OCI-LY7 (cell line): ENCODE results near the gene IL32. TPM values are rescaled to one million over a fixed set of nuclear protein-coding genes. Genes with fewer than 3 reads are reported as not detected.

Experiments used
- BruUV-seq: library from RNA; stranded (reverse); fragments of 400-500 nt; replicated peaks from 2 replicates; lab custom pipeline; 2021; lab: Mats Ljungman, UMichigan
- CTCF ChIA-PET: fragments of 300-600 bp; sonication (Branson Sonifier 250); formaldehyde crosslinking; loops from one replicate; lab custom pipeline; 2022; ENCODE audit warnings: antibody characterized with exemption; ENCODE audit not compliant: unreplicated experiment; lab: Charles Lee
- POLR2A ChIA-PET: fragments of 300-600 bp; sonication (Branson Sonifier 250); formaldehyde crosslinking; loops from one replicate; lab custom pipeline; 2022; ENCODE audit warnings: antibody characterized with exemption; lab: Charles Lee
- DNase-seq: peaks from one replicate; pipeline ENCODE4 v3.0.0-alpha.2; 2015; ENCODE audit warnings: low spot score
- H2AFZ ChIP-seq: fragments of 200-600 bp; sonication (generic), shearing (Covaris generic); 2 replicates; pipeline ENCODE4 v1.6.1; 2014; ENCODE audit warnings: mild to moderate bottlenecking, antibody characterized with exemption, low read length, moderate library complexity
- H3K27ac ChIP-seq: fragments of 200-600 bp; sonication (generic); 2 replicates; pipeline ENCODE4 v1.5.1; 2014; ENCODE audit warnings: mixed run types, low read depth, mild to moderate bottlenecking, moderate library complexity, low read length, inconsistent platforms; ENCODE audit not compliant: poor library complexity, severe bottlenecking
- H3K36me3 ChIP-seq: fragments of 200-600 bp; sonication (generic); 2 replicates; pipeline ENCODE4 v1.6.1; 2014; ENCODE audit warnings: mild to moderate bottlenecking, antibody characterized with exemption, low read length, moderate library complexity, mixed read lengths; ENCODE audit not compliant: insufficient read depth
- H3K4me1 ChIP-seq: fragments of 200-600 bp; sonication (generic); 2 replicates; pipeline ENCODE4 v1.5.1; 2014; ENCODE audit warnings: mild to moderate bottlenecking, low read length; ENCODE audit not compliant: insufficient read depth, poor library complexity, severe bottlenecking
- H3K4me2 ChIP-seq: fragments of 200-600 bp; sonication (generic); 2 replicates; pipeline ENCODE4 v1.6.1; 2014; ENCODE audit warnings: mild to moderate bottlenecking, low read length
- H3K4me3 ChIP-seq: fragments of 200-600 bp; sonication (generic); 2 replicates; pipeline ENCODE4 v1.5.1; 2014; ENCODE audit warnings: mild to moderate bottlenecking, low read depth, low read length; ENCODE audit not compliant: poor library complexity, severe bottlenecking
- H3K79me2 ChIP-seq: fragments of 200-600 bp; sonication (generic); 2 replicates; pipeline ENCODE4 v1.6.1; 2016; ENCODE audit warnings: low read depth, mild to moderate bottlenecking, low read length, moderate library complexity, mixed read lengths; ENCODE audit not compliant: insufficient read depth
- H3K9me2 ChIP-seq: fragments of 200-600 bp; sonication (generic); 2 replicates; pipeline ENCODE4 v1.6.1; 2016; ENCODE audit warnings: mild to moderate bottlenecking, low read length, mixed read lengths; ENCODE audit not compliant: insufficient read depth
- H3K9me3 ChIP-seq: fragments of 200-600 bp; sonication (generic); 2 replicates; pipeline ENCODE4 v1.6.1; 2014; ENCODE audit warnings: mild to moderate bottlenecking, mixed run types, low read length, mixed read lengths
- H4K20me1 ChIP-seq: fragments of 200-600 bp; sonication (generic); 2 replicates; pipeline ENCODE4 v1.6.1; 2014; ENCODE audit warnings: mild to moderate bottlenecking, antibody characterized with exemption, low read length, moderate library complexity, mixed read lengths; ENCODE audit not compliant: insufficient read depth
- CTCF ChIP-seq: fragments of 200-600 bp; sonication (generic); conservative IDR thresholded peaks from 2 replicates; pipeline ENCODE4 v1.5.1; 2014; ENCODE audit warnings: mild to moderate bottlenecking, antibody characterized with exemption, low read length, moderate library complexity, mixed read lengths
- EZH2phosphoT487 ChIP-seq: fragments of 200-600 bp; sonication (generic); IDR thresholded peaks from 2 replicates; pipeline ENCODE4 v1.6.1; 2018; ENCODE audit warnings: low read depth, borderline replicate concordance, mild to moderate bottlenecking, mixed run types, antibody characterized with exemption, low read length, moderate library complexity, mixed read lengths
- intact Hi-C: fragments of 100-400 bp; cut with micrococcal nuclease; formaldehyde crosslinking; loops from one replicate; pipeline ENCODE4 v1.10.0; 2022; ENCODE audit not compliant: unreplicated experiment
- total RNA-seq, 2 experiments: library from RNA; depleted of rRNA in 1 of 2; stranded (reverse); fragments of >200 nt in 1 of 2; shearing (Covaris generic) in 1 of 2; gene quantifications; 2 replicates each; pipeline ENCODE4 v1.2.3, GENCODE V29; 2014 to 2022

IL32 gene
- total RNA-seq, 2 experiments from 2014 or later: not detected

DNA sequence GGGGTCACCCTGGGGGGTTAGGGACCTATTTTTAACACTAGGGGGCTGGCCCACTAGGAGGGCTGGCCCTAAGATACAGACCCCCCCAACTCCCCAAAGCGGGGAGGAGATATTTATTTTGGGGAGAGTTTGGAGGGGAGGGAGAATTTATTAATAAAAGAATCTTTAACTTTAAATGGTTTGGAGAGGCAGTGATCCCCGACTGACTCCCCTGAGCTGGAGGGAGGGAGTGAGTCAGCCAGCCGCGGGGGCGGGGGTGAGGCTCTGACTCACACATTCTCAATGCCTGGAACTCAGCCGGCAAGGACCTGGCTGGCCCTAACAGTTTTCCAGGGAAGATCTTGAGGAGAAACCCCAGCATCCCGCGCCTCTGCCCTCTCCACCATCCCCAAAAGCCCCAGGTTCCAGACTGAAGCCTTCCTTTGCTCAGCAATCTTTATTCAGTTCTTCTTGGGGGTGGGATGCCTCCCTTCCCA, 43.2 kb upstream of the IL32 start:
- H3K27ac ChIP-seq: no peak overlapping the region
- H3K9me3 ChIP-seq: no peaks in the 10 kb centered on the region
- H3K4me2 ChIP-seq: peak overlapping the region; percentile 92
- ChIA-PET CTCF (interaction anchor here (0.6 kb wide), 1 partner anchor 108 kb away, joined by 3 read pairs; no protein-coding TSS in a partner anchor), POLR2A (interaction anchor here (0.6 kb wide), 1 partner anchor 16 kb away, joined by 4 read pairs; no protein-coding TSS in a partner anchor)
- peaks cover 10% of the 10 kb centered on the region for H3K36me3 ChIP-seq
- H3K79me2 ChIP-seq: no peaks in the 10 kb centered on the region
- DNase-seq: no peak
- H3K4me3 ChIP-seq: no peak overlapping the region
- TF ChIP-seq EZH2phosphoT487: no peak
- TF ChIP-seq CTCF: no peak
- no peaks in the 10 kb centered on the region for H3K9me2 ChIP-seq
- peaks cover 39% of the 10 kb centered on the region for H3K4me1 ChIP-seq
- no TSS peak for BruUV-seq
- intact Hi-C loops: no loop called here
- no peaks in the 10 kb centered on the region for H4K20me1 ChIP-seq
- H2AFZ ChIP-seq: no peak overlapping the region

- BruUV-seq: TSS peak; percentile 94
- peaks cover 15% of the 10 kb centered on the region for H3K36me3 ChIP-seq
- ChIA-PET POLR2A (interaction anchor here (0.5 to 1.2 kb wide), 3 partner anchors 17 to 112 kb away, joined by 3 to 4 read pairs (median 4); partner anchors contain the start of gene ZNF213), CTCF (interaction anchor here (0.6 kb wide), 1 partner anchor 107 kb away, joined by 3 read pairs; no protein-coding TSS in a partner anchor)
- TF ChIP-seq EZH2phosphoT487 (no peak), CTCF (no peak)
- H3K79me2 ChIP-seq: no peaks in the 10 kb centered on the region
- no peaks in the 10 kb centered on the region for H4K20me1 ChIP-seq
- intact Hi-C loops: no loop called here
- H3K27ac ChIP-seq: peak overlapping the region; percentile 67
- no peaks in the 10 kb centered on the region for H3K9me3 ChIP-seq
- H3K4me2 ChIP-seq: peak overlapping the region; percentile 92
- DNase-seq: peak; percentile 40
- H3K4me3 ChIP-seq: peak overlapping the region; percentile 72
- H2AFZ ChIP-seq: no peak overlapping the region; the same call in 1 of the 2 replicates
- H3K4me1 ChIP-seq: peaks cover 39% of the 10 kb centered on the region
- no peaks in the 10 kb centered on the region for H3K9me2 ChIP-seq
Observed at GRCh38 chr16:3022684-3023414, 42.6 kb upstream of the IL32 start.

GRCh38 chr16:3023415-3023668, 42.1 kb upstream of the IL32 start:
- Histone ChIP-seq H3K4me3 (peak overlapping the region; percentile 72), H4K20me1 (no peaks in the 10 kb centered on the region), H3K4me1 (peaks cover 38% of the 10 kb centered on the region), H2AFZ (peak overlapping the region; percentile 61; the same call in 1 of the 2 replicates), H3K4me2 (peak overlapping the region; percentile 92), H3K27ac (peak overlapping the region; percentile 67), H3K9me2 (no peaks in the 10 kb centered on the region), H3K9me3 (no peaks in the 10 kb centered on the region), H3K36me3 (peaks cover 16% of the 10 kb centered on the region), H3K79me2 (no peaks in the 10 kb centered on the region)
- intact Hi-C loops: no loop called here
- no peak for DNase-seq
- ChIA-PET CTCF (no interaction called here), POLR2A (interaction anchor here (0.5 to 1.2 kb wide), 2 partner anchors 51 to 112 kb away, joined by 3 to 4 read pairs; partner anchors contain the start of gene ZNF213)
- BruUV-seq: no TSS peak
- TF ChIP-seq EZH2phosphoT487 (no peak), CTCF (no peak)
